ENCODE measurements around the gene ZNF669.

The ZNF669 gene

DNA sequence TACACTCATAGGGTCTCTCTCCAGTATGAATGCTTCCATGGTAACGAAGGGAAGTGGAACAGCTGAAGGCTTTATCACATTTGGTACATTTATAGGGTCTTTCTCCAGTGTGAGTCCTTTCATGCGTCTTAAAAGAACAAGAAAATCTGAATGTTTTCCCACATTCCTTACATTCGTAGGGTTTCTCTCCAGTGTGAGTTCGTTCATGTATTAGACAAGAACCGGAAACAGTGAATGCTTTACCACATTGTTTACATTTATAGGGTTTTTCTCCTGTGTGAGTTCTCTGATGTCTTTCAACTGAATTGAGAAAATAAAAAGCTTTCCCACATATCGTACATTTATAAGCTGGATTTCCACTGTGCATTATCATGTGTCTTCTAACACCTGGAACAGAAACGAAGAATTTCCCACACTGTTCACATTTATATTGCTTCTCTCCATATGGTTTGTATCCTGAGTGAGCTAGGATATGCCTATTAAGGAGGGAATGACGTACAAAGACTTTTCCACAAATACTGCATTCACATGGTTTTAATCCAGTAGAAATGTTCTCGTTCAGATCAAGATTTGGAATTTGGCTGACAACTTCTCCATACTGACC is 3.4 kb downstream of the ZNF669 start:
- no peak for DNase-seq
- TF ChIP-seq, protein P1, sequence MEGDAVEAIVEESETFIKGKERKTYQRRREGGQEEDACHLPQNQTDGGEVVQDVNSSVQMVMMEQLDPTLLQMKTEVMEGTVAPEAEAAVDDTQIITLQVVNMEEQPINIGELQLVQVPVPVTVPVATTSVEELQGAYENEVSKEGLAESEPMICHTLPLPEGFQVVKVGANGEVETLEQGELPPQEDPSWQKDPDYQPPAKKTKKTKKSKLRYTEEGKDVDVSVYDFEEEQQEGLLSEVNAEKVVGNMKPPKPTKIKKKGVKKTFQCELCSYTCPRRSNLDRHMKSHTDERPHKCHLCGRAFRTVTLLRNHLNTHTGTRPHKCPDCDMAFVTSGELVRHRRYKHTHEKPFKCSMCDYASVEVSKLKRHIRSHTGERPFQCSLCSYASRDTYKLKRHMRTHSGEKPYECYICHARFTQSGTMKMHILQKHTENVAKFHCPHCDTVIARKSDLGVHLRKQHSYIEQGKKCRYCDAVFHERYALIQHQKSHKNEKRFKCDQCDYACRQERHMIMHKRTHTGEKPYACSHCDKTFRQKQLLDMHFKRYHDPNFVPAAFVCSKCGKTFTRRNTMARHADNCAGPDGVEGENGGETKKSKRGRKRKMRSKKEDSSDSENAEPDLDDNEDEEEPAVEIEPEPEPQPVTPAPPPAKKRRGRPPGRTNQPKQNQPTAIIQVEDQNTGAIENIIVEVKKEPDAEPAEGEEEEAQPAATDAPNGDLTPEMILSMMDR (IDR thresholded peaks at IDR 0.05; ENCODE audit: low read depth, low read length, missing control alignments): no peak
- H3K36me3 ChIP-seq (replicated peaks): peaks cover 42% of the 10 kb centered on the region
- no peaks in the 10 kb centered on the region for H3K27me3 ChIP-seq (replicated peaks)
- H3K4me3 ChIP-seq (ENCODE audit: low read depth, low read length): no peak overlapping the region
- in situ Hi-C loops (cut with HindIII; ENCODE audit: low pct_ligation_motif_present, low sequenced_read_pairs): no loop called here
- H3K27ac ChIP-seq: no peak overlapping the region

DNA sequence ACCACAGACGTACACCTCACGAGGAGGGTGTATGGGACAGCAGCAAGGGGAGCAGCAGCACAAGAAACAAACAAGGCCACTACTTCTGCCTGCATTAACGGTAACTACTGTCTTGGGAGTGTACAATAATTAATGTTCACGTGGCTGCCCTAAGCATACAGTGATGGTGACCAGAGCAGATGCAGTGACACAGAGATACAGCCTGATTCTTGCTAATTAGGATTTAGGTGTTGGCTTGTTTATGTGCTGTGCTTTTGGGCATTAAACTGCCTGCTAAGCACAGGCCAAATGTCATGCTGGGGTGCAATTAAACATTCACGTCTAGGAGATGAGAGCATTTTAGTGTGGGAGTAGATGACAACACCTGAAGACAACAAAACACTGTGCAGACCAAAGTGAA is 7.2 kb downstream of the ZNF669 start:
- TF ChIP-seq, protein P1 (IDR thresholded peaks at IDR 0.05; ENCODE audit: low read depth, low read length, missing control alignments): no peak
- no peak overlapping the region for H3K4me3 ChIP-seq (ENCODE audit: low read depth, low read length)
- peaks cover 40% of the 10 kb centered on the region for H3K36me3 ChIP-seq (replicated peaks)
- H3K27me3 ChIP-seq (replicated peaks): no peaks in the 10 kb centered on the region
- in situ Hi-C loops (cut with HindIII; ENCODE audit: low pct_ligation_motif_present, low sequenced_read_pairs): no loop called here
- no peak overlapping the region for H3K27ac ChIP-seq
- DNase-seq: no peak

DNA sequence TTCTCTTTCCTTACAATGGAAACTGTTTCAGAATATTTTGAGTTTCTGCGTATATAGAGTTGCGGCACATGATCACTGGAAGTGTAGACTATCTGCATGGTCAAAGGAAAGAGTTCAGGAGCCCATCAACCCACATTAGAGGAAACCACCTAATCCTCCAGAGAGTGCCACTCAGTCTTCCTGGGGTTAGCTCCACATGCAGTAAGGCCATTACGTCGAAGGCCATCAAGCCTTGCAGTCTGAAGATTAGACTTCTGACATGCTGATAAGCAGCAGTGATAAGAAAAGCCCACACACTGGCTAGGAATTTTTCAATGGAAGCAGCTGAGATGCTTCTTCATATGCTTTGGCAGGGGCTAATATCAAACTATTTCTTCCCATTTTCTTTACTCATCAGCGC is 7.6 kb downstream of the ZNF669 start:
- no peak for DNase-seq
- H3K4me3 ChIP-seq (ENCODE audit: low read depth, low read length): no peak overlapping the region
- no peaks in the 10 kb centered on the region for H3K27me3 ChIP-seq (replicated peaks)
- H3K36me3 ChIP-seq (replicated peaks): peaks cover 36% of the 10 kb centered on the region
- H3K27ac ChIP-seq: no peak overlapping the region
- in situ Hi-C loops (cut with HindIII; ENCODE audit: low pct_ligation_motif_present, low sequenced_read_pairs): no loop called here
- TF ChIP-seq, protein P1 (IDR thresholded peaks at IDR 0.05; ENCODE audit: low read depth, low read length, missing control alignments): no peak

DNA sequence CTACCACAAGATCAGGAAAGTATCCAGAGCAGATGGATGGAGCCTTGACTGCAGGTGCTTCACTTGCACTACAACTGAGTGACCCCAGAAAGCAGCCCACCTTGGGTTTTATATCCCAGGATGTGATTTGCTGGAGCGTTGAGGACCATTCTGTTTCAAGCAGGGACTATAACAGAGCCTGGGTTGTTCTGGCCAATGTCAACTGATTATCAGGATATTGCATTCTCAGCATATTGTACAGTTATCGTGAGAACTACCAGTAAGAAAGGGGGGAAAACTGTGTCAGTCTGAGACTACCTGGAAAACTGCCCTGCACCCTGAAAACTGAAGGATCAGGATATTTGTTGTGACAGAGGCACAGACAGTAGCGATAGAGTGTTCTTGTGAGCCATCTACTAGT is 8.0 kb downstream of the ZNF669 start:
- H3K4me3 ChIP-seq (ENCODE audit: low read depth, low read length): no peak overlapping the region
- DNase-seq: no peak
- TF ChIP-seq, protein P1 (IDR thresholded peaks at IDR 0.05; ENCODE audit: low read depth, low read length, missing control alignments): no peak
- H3K27me3 ChIP-seq (replicated peaks): no peaks in the 10 kb centered on the region
- H3K27ac ChIP-seq: no peak overlapping the region
- H3K36me3 ChIP-seq (replicated peaks): peaks cover 32% of the 10 kb centered on the region
- in situ Hi-C loops (cut with HindIII; ENCODE audit: low pct_ligation_motif_present, low sequenced_read_pairs): no loop called here

DNA sequence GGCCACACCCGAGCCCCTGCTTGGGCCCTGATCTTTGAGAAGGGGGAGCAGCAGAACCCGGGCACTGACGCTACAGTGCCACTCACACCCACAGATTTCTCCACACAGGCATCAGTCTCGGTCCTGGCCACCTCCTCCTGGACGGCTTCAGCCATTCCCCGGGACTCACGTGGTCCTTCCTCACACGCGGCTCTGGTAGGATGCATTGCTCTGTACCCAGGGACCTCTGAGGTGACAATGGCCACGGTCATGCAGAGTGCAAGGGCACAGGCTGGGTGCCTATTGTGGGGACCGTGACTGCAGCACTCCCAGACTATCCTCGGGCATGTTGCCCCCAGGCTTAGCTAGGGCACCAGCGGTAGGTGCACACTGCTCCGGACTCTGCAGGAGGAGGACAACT is 13.7 kb downstream of the ZNF669 start:
- in situ Hi-C loops (cut with HindIII; ENCODE audit: low pct_ligation_motif_present, low sequenced_read_pairs): no loop called here
- H3K27ac ChIP-seq: no peak overlapping the region
- TF ChIP-seq, protein P1 (IDR thresholded peaks at IDR 0.05; ENCODE audit: low read depth, low read length, missing control alignments): no peak
- DNase-seq: no peak
- H3K27me3 ChIP-seq (replicated peaks): no peaks in the 10 kb centered on the region
- H3K4me3 ChIP-seq (ENCODE audit: low read depth, low read length): no peak overlapping the region
- no peaks in the 10 kb centered on the region for H3K36me3 ChIP-seq (replicated peaks)

Data from brain microvascular endothelial cell (primary cell).